Measurements from ENCODE around the gene LCNL1.
A peak's percentile ranks its signal among the peaks of the same experiment; 100 is the strongest.

LCNL1 gene

DNA sequence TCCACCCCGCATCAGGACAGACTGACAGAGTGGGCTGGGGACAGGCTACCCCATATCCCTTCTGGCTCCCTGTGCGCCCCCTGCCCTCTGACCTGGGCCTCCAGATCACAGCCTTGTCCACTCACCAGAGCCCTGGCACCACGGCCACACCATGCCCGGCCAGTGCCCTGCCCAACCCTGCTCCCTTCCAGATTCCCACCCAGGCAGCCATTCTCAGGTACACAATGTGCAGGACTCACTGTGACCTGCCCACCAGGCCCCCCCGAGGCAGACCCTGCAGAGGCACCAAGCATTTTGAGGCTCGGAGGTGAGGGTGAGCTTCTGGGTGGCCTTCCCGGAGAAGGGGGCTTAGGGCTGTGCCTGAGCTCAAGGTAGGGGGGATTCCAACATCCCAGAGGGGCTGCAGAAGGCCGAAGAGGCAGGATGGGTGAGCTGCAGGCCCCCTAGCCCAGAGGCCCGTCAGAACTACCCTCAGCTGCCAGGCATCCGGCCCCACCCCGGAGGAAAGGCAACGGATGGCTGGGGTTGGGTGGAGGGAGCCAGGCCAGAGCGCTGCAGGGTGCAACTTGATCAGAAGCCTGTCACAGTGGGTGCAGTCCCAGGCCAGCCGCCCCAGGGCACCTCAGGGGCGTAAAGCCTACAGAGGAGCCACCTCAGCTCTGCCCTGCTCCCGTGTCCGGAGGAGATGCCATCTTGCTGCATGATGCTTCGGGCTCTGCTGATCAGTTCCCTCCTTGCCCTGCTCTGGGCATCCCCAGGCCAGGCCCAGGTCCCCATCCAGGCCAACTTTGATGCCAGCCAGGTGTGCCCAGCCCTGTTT, at the start of gene LCNL1:
LCNL1 (plus strand) TSS at position 762 of the 820 bp plus-strand sequence. CDS start 594 bp downstream, outside the sequence.
- no peak for DNase-seq (ENCODE audit: low read depth)

DNA sequence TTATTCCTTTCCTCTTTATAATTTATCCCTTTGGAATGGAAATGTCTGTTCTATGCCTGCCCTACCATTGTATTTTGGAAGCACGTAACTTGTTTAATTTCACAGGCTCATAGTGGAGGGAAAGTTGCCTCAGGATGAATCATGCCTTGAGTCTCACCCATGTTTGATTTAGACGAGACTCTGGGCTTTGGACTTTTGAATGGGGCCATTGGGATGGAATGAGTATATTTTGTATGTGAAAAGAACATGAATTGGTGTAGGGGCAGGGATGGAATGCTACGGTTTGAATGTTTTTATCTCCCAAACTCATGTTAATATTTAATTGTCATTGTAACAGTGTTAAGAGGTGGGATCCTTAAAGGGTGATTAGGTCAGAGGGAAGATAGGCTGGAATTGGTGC, 48.5 kb upstream of the LCNL1 start:
- DNase-seq (ENCODE audit: low read depth), result no peak

GRCh38 chr9:136935651-136936050, 47.1 kb upstream of the LCNL1 start:
- no peak for DNase-seq (ENCODE audit: low read depth)

DNA sequence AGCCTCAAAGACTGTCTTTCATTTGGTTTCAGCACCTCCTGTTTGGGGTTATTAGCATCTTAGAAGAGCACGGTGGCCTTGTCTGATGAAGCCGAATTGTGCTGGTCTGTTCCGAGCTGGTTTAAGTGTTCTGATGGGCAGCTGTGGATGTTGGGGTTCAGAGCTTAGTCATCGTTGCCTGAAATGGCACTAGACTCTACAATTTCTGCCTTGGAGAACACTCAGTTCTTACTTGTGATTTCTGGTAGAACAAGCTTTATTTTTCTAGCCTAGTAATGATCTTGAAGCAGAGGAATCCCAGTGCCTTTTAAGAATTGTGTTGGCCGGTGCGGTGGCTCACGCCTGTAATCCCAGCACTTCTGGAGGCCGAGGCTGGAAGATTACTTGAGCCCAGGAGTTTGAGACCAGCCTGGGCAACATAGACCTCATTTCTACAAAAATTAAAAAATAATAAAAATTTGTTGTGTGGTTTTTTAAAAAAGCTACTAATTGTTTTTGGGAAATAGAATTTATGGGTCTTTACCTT, 46.1 kb upstream of the LCNL1 start:
- DNase-seq (ENCODE audit: low read depth), result peak; percentile 17

DNA sequence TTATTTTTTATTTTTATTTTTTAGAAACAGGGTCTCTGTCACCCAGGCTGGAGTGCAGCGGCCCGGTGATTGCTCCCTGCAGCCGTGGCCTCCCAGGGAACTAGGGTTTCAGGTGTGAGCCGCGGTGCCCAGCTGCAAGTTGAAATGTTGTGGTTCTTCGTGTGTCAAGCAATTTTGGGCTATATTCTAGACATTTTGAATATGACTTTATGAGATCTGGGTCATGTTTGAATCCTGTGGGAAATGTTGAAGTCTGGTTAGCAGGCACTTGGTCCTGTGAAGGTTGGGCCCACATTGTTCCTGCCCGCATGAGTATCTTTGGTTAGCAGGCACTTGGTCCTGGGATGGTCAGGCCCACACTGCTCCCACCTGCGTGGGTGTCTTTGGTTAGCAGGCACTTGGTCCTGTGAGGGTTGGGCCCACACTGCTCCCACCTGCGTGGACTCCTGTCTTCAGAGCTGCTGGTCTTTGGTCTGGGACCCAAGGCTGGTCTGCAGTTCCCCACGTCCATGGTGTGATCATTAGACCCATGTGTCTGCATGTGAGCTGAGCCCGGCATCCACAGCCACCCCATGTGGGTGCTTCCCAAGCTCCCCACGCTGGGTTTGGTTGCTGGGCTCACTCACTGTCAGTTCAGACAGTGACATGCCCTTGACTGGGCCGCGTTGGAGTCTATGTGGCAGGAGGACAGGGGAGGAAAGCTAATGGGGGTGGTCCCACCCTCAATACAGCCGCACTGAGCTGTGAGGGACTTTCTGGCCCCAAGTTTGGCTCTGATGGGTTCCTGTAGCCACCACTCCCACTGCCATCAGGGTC, 45.4 kb upstream of the LCNL1 start:
- DNase-seq (ENCODE audit: low read depth), result no peak

DNA sequence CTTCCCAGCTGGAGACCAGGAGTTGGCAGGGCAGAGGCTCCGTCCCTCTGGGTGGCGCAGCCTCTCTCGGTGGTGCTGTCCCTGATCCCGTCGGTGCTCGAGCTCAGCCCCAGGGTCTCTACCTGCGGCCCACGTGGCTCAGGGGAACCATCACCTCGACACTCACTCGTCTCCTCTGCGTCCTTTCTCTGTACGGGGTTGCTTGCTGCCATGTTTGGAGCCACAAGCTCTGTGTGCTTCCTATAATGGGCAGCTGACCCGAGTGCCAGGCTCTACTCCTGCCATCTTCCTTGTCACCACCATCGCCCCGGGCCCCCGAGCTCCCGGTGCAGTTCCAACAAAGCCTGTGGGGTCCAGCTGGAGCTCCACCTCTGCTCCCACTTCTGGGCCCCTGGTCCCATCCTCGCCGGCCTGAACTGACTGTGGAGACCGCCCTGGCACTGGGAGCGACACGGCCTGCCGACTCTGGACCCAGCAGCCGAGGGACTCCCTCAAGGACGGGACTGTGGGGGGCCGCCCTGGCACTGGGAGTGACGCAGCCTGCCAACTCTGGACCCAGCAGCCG, 43.3 kb upstream of the LCNL1 start:
- DNase-seq (ENCODE audit: low read depth), result no peak

DNA sequence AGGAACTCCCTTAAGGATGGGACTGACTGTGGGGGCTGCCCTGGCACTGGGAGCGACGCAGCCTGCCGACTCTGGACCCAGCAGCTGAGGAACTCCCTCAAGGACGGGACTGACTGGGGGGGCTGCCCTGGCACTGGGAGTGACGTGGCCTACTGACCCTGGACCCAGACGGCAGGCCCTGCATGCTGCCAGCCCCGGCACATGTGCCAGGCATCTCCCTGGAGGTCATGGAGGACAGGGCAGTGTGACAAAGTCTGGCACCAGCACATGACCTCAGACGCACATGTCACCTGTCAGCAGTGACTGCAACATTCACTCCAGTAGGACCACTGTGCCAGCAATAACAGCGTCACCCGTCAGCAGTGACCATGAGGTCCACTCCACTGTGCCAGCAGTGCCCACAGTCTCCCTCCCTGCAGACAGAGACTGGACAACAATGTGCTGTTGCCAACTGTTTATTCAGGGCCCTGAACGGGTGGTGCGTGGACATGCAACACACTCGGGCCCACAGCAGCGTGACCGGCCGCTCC, 42.7 kb upstream of the LCNL1 start:
- DNase-seq (ENCODE audit: low read depth), result no peak

GRCh38 chr9:136940526-136941230, 42.1 kb upstream of the LCNL1 start:
- no peak for DNase-seq (ENCODE audit: low read depth)

- no peak for DNase-seq (ENCODE audit: low read depth)
Observed at GRCh38 chr9:136941231-136942111, 41.3 kb upstream of the LCNL1 start.

DNA sequence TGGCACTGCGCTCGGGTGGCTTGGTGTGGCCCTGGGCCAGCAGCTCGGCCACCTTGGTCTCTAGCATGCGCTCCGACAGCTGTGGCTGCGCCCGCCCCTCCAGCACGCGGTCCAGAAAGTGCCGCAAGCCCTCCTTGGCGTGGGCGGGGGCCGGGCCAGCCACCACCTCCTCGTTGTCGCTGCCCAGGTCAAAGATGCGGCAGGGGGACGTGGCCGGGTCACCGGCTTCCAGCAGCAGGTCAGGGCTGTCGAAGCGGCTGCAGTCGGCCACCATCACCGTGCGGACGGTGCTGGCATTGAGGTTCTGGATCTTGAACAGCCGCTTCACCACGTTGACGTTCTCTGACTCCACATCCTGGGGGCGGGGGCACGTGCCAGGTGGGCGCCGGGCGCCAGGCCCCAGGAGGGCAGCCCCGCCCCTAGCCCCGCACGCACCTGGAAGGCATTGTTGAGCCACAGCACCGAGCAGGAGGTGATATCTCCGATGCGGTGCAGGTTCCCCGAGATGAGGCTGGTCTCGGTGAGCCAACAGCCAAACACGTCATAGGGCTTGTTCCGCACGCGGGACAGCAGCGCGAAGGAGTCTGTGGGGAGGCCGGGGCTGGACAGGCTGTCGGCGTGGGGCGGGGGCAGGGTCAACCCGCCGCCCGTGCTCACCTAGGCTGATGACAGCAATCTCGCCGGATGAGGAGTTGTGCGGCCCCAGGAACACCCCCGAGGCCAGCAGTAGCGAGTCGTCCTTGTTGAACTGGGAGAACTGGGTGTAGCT, 40.5 kb upstream of the LCNL1 start:
- DNase-seq (ENCODE audit: low read depth), result no peak

- no peak for DNase-seq (ENCODE audit: low read depth)
Observed at GRCh38 chr9:136942881-136943230, 39.9 kb upstream of the LCNL1 start.

GRCh38 chr9:136943291-136944211, 39.2 kb upstream of the LCNL1 start:
- DNase-seq (ENCODE audit: low read depth), result peak; percentile 54

GRCh38 chr9:136944212-136944518, 38.6 kb upstream of the LCNL1 start:
- peak; percentile 50 for DNase-seq (ENCODE audit: low read depth)

DNA sequence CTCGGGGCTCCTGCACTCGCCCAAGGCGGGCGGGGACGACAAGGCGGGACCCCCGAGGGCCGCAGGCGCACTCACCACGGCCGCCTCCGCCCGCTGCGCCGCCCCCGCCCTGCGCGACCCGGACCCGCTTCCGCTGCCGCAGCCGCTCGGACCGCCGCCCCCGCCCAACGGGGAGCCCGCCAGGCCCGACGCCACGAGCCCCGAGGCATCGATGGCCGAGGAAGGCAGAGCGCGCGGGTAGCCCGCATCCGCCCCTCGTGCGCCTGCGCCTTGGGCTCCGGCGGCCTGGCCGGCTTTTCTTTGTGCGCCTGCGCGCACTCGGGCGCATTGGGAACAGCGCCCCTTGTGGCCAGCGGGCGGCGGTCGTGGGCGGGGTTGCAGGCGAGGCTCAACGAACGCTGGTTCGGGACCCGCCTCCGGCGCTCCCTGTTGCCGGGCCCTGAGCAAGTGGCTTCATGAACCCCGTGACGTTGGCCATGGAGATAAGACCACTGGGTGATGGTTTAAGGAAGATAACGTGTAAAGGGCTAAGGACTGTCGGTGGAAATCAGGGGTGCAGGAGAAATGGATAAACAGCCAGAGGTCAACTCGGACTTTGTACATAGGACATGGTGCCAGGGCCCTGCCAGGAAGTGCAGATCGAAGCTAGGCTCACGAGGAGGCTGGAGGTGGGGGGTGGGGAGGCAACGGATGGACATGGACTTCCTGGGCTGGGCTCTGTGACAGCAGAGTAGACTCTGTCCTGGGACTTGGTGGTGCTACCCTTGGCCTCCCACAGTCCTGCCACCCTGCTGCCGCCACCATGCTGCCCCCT, 38.1 kb upstream of the LCNL1 start, which contains the start of the genes C8G and FBXW5:
C8G (plus strand) TSS at position 725 of the 814 bp plus-strand sequence; CDS start at position 803, 78 bp downstream.
FBXW5 (minus strand) TSS at position 220 of the 814 bp plus-strand sequence. CDS start 655 bp downstream, outside the sequence.
- DNase-seq (ENCODE audit: low read depth), result peak; percentile 88

GRCh38 chr9:136945333-136946227, 37.2 kb upstream of the LCNL1 start:
- DNase-seq (ENCODE audit: low read depth), result no peak

DNA sequence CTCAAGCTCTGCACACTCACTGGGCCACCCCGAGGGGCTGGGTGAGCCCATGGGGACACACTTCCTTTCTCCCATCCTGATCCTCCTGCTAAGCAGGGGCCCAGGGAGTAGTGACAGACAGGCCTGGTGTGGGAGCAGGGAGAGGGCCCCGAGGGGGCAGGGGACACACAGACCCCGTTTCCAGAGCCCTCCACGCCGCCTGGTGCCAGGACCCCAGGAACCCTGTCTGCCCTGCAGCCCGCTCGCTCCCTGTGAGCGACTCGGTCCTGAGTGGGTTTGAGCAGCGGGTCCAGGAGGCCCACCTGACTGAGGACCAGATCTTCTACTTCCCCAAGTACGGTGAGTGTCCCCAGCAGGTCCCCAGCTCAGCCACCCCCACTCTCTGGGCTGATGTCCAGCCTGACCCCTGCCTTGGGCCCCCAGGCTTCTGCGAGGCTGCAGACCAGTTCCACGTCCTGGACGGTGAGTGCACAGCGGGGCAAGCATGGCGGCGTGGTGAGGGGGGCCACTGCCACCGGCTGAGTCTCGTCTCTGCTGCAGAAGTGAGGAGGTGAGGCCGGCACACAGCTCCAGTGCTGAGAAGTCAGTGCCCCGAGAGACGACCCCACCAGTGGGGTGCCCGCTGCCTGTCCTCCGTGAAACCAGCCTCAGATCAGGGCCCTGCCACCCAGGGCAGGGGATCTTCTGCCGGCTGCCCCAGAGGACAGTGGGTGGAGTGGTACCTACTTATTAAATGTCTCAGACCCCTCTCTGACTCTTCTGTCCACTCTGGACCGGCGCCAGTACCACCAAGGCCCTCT, 36.4 kb upstream of the LCNL1 start:
- no peak for DNase-seq (ENCODE audit: low read depth)

All from iris pigment epithelial cell (primary cell).